HG03571 (cell line): ENCODE results near the gene CALCOCO1.
"Not testable (repeated sequence)": the region's sequence is repeated elsewhere in the genome, so short reads cannot be mapped to it uniquely, and the experiment has no call there.

Source experiments
- ATAC-seq: cut with Tn5 transposase; IDR thresholded peaks from one replicate; pipeline ENCODE4 v1.9.1; 2021; ENCODE audit not compliant: unreplicated experiment

Gene CALCOCO1

GRCh38 chr12:53733807-53734200, 6.6 kb upstream of the CALCOCO1 start:
- ATAC-seq: no peak

GRCh38 chr12:53733051-53733806, 6.0 kb upstream of the CALCOCO1 start:
- no peak for ATAC-seq

GRCh38 chr12:53729644-53730043, 2.4 kb upstream of the CALCOCO1 start:
- no peak for ATAC-seq

GRCh38 chr12:53728206-53728605, 954 bp upstream of the CALCOCO1 start:
- no peak for ATAC-seq

- ATAC-seq: no peak
These were observed 324 bp downstream of the CALCOCO1 start for GRCh38 chr12:53726946-53727309.

- no peak for ATAC-seq
These were observed 911 bp downstream of the CALCOCO1 start for GRCh38 chr12:53726341-53726740.

- ATAC-seq: no peak
These were observed 1.4 kb downstream of the CALCOCO1 start for GRCh38 chr12:53725824-53726223.

GRCh38 chr12:53722450-53723041, 4.7 kb downstream of the CALCOCO1 start:
- no peak for ATAC-seq

GRCh38 chr12:53720946-53721345, 6.3 kb downstream of the CALCOCO1 start:
- no peak for ATAC-seq

GRCh38 chr12:53719649-53720048, 7.6 kb downstream of the CALCOCO1 start:
- ATAC-seq: no peak

- ATAC-seq: not testable (repeated sequence)
These were observed 8.7 kb downstream of the CALCOCO1 start for GRCh38 chr12:53718567-53718966.

GRCh38 chr12:53717319-53717718, 9.9 kb downstream of the CALCOCO1 start:
- ATAC-seq: no peak

- ATAC-seq: no peak
These were observed 13.2 kb downstream of the CALCOCO1 start for GRCh38 chr12:53714004-53714403.

- ATAC-seq: no peak
These were observed 13.7 kb downstream of the CALCOCO1 start for GRCh38 chr12:53713516-53713915.

GRCh38 chr12:53712059-53712643, 15.1 kb downstream of the CALCOCO1 start:
- ATAC-seq: no peak

- no peak for ATAC-seq
These were observed 17.2 kb downstream of the CALCOCO1 start for GRCh38 chr12:53710091-53710490.

GRCh38 chr12:53709671-53710070, 17.6 kb downstream of the CALCOCO1 start:
- ATAC-seq: no peak

- no peak for ATAC-seq
These were observed 21.2 kb downstream of the CALCOCO1 start for GRCh38 chr12:53706080-53706479.

- no peak for ATAC-seq
These were observed 23.5 kb downstream of the CALCOCO1 start for GRCh38 chr12:53703756-53704155.

GRCh38 chr12:53701518-53702264, 25.6 kb downstream of the CALCOCO1 start:
- peak; percentile 57 for ATAC-seq

- no peak for ATAC-seq
These were observed 26.7 kb downstream of the CALCOCO1 start for GRCh38 chr12:53700567-53700966.

- ATAC-seq: no peak
These were observed 27.6 kb downstream of the CALCOCO1 start for GRCh38 chr12:53699678-53700025.
